GM21447 (cell line): ENCODE measurements around the gene GPC1.

Experiments
- ATAC-seq: cut with Tn5 transposase; IDR thresholded peaks from one replicate; pipeline ENCODE4 v1.9.1; 2021; ENCODE audit not compliant: unreplicated experiment

Gene GPC1

GRCh38 chr2:240429341-240429871, 6.1 kb upstream of the GPC1 start:
- ATAC-seq, result no peak

- ATAC-seq, result no peak
Observed at GRCh38 chr2:240429872-240430491, 5.5 kb upstream of the GPC1 start.

DNA sequence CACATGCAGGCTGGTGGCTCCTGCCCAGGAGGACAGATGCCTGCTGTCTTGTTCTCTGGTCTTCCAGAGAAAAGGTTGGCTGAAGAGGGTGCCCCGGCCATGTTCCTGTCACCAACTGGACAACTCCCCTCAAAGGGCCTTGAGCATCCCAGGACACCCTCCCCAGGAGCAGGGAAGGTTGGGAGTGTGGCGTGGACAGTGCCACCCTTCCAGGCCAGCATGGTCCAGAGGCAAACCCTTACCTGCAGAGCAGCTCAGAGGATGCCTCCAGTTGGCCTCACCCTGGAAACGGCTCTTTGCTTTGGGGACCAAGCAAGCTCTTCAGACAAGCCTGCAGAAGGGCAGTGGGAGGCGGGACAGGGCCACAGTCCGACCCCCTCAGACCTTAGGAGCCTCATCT, 4.9 kb upstream of the GPC1 start:
- no peak for ATAC-seq

DNA sequence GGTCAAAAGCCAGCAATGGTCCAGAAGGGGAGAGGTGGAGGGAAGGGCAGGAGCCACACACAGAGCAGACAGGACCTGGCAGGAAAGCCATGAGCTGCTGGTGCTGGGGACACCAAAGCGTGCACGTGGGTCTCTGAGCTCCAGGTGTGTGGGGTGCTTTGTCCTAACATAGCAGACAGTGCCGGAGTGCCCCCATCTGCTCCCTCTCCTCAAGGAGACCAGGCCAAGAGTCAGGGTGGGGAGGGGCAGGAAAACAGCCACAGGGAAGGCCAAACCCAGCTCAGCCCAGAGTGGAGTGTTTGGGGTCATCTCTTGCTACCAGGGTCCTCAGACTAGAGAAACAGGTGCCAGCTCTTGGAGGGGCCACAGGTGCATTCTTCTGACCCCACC, 4.2 kb upstream of the GPC1 start:
- no peak for ATAC-seq

DNA sequence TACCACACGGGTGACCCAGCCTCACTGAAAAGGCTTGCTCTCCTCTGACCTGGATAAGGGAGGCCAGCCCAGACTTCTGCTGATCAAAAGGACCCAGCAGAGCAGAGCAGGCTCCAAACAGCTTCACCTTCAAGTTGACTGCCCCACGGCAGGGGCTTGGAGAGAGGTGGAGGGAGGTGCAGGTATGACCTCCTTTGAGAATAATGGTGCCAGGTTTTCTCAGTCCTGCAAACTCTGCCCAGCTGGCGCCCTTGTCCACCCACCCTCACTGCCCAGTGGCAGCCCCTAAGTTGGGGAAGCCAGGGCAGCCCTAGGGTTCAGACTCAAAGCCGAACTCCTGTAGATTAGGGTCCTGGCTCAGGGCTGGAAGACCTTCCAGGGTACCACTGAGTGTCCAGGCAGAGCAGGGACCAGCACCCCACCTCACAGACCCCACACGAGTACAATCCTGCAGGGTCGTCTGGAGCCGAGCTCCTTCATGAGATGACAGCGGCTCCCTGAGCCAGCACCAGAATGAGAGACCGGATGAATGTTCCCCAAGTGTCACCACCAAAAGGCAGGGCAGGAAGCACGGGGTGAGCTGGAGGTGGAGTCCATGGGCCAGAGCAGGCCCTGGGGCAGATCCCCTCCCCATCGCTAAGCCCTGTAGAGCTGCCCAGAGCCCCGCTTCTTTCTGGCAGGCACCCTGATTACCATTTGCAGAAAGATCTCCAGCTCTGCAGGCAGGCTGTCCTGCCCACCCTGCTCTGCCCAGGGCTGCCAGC, 3.6 kb upstream of the GPC1 start:
- no peak for ATAC-seq

- ATAC-seq, result no peak
Observed at GRCh38 chr2:240432430-240432819, 3.0 kb upstream of the GPC1 start.

DNA sequence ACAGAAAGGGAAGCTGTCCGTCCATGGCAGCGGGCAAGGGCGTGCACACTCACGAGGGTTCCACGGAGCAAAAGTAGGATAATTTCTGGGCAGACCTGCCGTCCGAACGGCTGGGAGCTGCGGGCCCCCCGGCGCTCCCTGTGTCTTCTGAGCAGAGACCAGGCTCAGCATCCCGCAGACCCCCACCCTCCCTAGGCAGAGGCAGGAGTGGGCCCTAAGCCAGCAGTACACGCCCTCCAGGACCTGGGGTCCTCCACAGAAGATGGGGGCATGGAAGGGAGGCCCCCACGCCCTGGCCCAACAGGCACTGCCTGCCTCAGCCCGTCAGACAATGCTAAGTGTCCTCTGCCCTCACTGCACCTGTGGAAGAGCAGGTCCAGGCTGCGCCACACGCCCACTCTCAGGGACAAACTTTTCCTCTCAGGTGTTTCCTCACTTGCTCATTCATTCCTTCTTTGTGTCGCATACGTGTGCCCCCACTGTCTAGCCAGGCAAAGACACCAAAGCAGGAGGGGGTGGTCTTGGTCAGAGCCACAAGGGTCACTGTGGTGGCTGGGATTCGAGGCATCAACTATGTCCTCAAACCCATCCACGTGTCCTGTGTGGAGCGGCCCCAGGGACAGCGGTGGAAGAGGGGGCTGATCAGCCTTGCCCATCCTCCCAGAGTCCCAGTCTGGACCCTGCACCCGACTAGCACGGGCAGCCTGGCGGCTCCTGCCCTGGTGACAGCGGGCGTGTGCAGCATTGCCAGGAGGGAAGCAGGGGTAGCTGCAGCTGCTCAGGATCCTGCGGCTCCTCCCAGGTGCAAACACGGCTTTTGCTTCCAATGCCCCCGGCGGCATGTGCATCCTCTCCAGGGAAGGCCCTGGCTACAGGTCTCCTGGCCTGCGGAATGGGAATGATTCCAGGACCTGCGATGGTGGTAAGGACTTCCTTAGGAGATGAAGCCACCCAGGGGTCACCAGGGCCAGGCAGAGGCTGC, 2.4 kb upstream of the GPC1 start:
- ATAC-seq, result no peak

- no peak for ATAC-seq
Observed at GRCh38 chr2:240433973-240434727, 1.3 kb upstream of the GPC1 start.

DNA sequence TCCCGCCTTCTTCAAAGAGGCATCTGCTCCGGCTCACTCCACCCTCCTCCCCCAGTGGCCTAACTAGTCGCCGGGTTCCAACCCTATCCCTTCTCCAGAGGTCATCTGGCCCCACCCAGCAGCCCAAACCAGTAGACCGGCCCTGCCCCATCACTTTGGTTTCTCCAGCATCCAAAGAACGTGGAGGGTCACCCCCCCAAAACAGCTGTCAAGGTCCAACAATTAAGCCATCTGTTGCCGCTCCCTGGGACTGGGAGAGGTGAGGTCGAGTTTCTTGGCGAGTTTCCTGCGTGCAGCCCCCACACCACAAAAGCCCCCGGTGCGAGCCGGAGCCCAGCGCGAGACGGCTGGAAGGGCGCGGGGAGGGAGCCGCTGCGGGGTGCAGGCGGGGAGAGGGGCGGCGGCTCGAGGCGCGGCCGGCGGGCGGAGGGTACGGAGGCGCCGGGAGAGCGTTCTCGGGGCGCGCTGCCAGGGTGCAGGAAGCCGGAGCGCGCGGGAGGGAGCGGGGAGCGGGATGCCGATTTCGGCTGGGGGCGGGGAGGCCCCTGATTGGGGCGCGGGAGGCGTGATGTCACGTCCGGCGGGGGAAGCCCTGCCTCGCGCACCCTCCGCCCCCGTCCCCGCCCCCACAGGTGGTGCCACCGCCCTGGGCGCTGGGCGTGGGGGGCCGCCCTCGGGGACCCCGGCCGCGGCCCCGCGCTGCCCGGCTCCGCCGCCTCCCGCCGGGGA, 571 bp upstream of the GPC1 start:
- peak; percentile 40 for ATAC-seq

GRCh38 chr2:240435948-240436682, 652 bp downstream of the GPC1 start:
- no peak for ATAC-seq

DNA sequence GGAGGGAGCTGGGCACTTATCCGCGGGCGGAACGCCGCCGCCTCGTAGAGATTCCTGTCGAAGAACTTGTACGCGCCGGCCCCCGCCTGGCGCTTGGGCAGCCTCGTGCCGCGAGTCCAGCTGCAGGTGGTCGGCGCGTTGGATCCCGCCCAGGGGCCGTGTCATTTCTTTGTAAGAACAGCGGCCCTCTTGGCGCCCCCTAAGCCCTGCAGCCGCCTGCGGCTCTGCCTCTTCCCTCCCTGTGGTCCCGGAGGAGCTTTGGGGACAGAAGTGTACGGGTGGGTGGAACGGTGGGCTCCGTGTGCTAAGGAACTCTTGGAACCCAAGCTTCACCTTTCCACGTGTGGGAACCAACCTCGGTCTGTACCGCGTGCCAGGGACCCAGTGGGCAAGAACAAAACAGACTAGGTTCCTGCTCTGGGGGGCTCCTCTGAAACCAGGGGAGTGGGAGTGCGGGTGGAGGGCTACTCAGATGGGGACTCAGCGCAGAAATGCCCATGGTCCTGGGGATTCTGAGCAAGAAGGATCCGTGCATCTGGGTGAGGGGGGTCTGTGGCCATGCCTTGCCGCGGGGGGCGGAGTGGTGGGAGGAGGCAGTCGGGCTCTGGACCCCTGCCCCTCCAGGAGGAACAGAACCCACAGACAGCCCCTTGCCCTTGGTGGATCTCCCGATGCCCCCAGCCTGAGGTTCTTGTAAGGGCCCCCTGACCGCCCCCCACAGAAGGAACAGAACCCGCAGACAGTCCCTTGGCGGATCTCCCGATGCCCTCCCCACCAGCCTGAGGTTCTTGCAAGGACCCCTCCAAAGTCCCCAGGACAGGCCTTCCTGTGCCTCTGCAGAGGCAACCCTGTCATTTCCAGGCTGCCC, 1.5 kb downstream of the GPC1 start:
- ATAC-seq, result no peak

DNA sequence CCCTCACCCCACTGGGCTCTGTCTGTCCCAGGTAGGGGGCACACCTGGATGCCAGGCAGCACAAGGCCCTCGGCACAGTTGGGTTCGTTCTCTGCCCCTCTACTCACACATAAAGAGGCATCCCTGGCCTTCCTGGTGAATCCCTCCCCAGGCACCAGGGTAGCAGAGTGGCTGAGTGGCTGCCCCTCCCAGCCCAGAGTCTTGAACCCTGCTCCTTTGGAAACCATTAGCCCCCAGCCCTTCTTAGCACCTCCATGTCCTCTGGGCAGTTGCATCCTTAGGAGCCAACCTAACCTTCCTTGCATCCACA, 2.0 kb downstream of the GPC1 start:
- ATAC-seq, result no peak

DNA sequence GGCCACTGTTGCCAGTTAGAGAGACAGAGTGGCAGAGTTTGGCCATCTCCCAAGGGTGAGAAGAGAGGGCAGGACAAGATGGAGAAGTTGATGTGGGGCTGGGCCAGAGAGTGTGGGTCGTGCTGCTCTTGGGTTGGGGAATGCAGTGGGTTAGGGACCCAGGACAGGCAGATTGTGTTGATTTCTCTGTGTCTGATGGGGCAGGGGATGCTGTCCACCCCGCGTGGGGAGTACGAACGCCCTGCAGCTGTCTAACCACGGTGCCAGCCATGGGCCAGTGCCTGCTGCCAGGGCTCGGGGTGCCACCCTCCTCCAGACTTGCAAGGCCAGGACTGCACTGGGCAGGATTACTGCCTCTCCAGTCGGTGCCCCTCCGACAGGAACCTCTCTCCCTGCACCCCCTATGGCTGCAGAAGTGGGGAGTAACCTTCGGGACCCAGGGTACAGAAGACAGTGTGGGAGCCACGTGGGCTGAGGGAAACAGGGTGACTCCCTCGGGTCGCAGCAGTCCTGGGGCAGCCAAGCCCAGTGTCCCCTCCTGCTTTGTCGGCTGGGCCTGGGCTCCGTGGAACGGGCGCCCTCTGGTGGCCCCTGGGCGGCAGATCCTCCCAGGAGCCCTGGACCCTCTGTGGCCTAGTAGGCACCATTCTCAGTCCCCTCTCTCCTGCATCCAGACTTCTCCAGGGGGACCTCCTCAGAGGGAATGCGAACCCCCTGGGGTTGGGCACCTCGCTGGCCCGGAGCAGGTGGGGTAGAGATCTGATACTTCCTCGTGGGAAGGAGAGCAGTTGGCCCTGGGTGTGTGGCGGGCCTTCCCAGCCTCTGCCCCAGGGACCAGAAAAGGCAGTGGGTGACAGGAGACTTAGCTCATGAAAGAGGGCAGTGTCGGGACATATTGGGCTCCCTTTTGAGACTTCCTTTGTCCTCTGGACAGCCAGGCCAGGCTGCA, 2.7 kb downstream of the GPC1 start:
- ATAC-seq, result no peak

GRCh38 chr2:240438810-240439697, 3.6 kb downstream of the GPC1 start:
- no peak for ATAC-seq

- ATAC-seq, result no peak
Observed at GRCh38 chr2:240439698-240440151, 4.3 kb downstream of the GPC1 start.

DNA sequence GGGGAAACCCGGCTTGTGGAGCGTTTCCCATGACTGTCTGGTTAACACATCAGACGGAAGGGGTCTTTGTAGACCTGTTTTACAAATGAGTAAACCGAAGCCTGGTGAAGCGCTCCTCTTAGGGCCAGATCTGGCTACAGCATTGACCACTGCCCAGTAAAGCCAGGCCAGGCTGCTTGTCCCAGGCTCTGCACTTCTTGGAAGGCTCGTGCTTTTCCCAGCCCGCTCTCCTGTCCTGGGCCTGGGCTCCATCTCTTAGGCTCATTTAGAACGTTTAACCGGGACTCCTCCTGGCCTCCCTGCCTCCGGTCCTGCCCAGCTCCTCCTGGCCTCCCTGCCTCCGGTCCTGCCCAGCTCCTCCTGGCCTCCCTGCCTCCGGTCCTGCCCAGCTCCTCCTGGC, 4.8 kb downstream of the GPC1 start:
- ATAC-seq, result no peak
